Measurements from ENCODE around the gene C14orf180. TPM values are rescaled to one million over a fixed set of nuclear protein-coding genes. Genes with fewer than 3 reads are reported as not detected.
"Not testable (repeated sequence)": the region's sequence is repeated elsewhere in the genome, so short reads cannot be mapped to it uniquely, and the experiment has no call there.

C14orf180 gene
- total and polyA plus RNA-seq, 2 donors (not counting 1 experiment from before 2014, with no cell fraction given) = not detected

GRCh38 chr14:104577426-104577825 lies 2.1 kb upstream of the C14orf180 start:
- no peaks in the 10 kb centered on the region for H3K4me1 ChIP-seq (ENCODE audit: control insufficient read depth, extremely low read depth, insufficient read depth, low read length)
- H3K36me3 ChIP-seq (ENCODE audit: control insufficient read depth, insufficient read depth, low read length) = no peaks in the 10 kb centered on the region
- no peak overlapping the region for H2AFZ ChIP-seq (ENCODE audit: low read length)
- TF ChIP-seq EZH2 (IDR thresholded peaks at IDR 0.05; ENCODE audit: low read length, missing control alignments) = no peak
- TF ChIP-seq, protein P1, sequence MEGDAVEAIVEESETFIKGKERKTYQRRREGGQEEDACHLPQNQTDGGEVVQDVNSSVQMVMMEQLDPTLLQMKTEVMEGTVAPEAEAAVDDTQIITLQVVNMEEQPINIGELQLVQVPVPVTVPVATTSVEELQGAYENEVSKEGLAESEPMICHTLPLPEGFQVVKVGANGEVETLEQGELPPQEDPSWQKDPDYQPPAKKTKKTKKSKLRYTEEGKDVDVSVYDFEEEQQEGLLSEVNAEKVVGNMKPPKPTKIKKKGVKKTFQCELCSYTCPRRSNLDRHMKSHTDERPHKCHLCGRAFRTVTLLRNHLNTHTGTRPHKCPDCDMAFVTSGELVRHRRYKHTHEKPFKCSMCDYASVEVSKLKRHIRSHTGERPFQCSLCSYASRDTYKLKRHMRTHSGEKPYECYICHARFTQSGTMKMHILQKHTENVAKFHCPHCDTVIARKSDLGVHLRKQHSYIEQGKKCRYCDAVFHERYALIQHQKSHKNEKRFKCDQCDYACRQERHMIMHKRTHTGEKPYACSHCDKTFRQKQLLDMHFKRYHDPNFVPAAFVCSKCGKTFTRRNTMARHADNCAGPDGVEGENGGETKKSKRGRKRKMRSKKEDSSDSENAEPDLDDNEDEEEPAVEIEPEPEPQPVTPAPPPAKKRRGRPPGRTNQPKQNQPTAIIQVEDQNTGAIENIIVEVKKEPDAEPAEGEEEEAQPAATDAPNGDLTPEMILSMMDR (conservative IDR thresholded peaks at IDR 0.05 in 1 of 2, IDR thresholded peaks at IDR 0.05 in 1 of 2; ENCODE audit: low read depth in 1 of 2, low read length in 2 of 2) = no peak
- H3K27ac ChIP-seq (ENCODE audit: insufficient read depth, low read length) = no peak overlapping the region
- H3K9ac ChIP-seq (ENCODE audit: insufficient read depth, low read length) = no peak overlapping the region
- no peaks in the 10 kb centered on the region for H4K20me1 ChIP-seq (ENCODE audit: control insufficient read depth, extremely low read depth, insufficient read depth, low read length)
- DNase-seq (ENCODE audit: low read depth in 2 of 2) = no peak
- H3K4me2 ChIP-seq (ENCODE audit: extremely low read depth, insufficient read depth, low read length) = no peak overlapping the region
- no peaks in the 10 kb centered on the region for H3K27me3 ChIP-seq (ENCODE audit: control insufficient read depth, insufficient read depth, low read length)
- no peaks in the 10 kb centered on the region for H3K79me2 ChIP-seq (ENCODE audit: control insufficient read depth, insufficient read depth, low read length)
- H3K9me3 ChIP-seq (ENCODE audit: control insufficient read depth, insufficient read depth, low read depth, low read length) = no peaks in the 10 kb centered on the region
- H3K4me3 ChIP-seq (replicated peaks in 1 of 4; ENCODE audit: control extremely low read depth in 1 of 4, insufficient read depth in 1 of 4, low read depth in 3 of 4, low read length in 4 of 4) = no peak overlapping the region

DNA sequence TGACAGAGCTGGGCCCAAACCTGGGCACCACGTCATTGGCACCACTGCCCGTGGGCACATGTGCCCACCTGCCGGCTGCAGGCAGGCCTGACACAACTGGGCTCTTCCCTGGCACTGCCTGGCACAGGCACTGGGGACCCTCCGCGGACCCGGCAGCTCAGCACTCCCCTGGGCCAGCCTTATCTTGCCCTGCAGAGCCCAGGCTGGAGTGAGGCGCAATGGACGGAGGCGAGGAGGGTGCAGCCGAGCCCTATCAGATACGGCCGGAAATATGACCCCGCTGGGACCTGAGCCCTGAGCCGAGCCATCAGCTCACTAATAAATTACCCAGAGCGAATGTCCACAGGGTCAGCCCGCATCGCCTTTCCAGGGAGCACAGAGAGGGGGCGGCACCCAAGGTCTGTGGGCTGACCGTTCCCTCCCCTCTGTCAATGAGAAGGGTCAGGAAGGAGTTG lies 1.7 kb upstream of the C14orf180 start:
- no peaks in the 10 kb centered on the region for H3K27me3 ChIP-seq (ENCODE audit: control insufficient read depth, insufficient read depth, low read length)
- no peak overlapping the region for H3K27ac ChIP-seq (ENCODE audit: insufficient read depth, low read length)
- no peaks in the 10 kb centered on the region for H3K79me2 ChIP-seq (ENCODE audit: control insufficient read depth, insufficient read depth, low read length)
- H3K9me3 ChIP-seq (ENCODE audit: control insufficient read depth, insufficient read depth, low read depth, low read length) = no peaks in the 10 kb centered on the region
- no peaks in the 10 kb centered on the region for H3K36me3 ChIP-seq (ENCODE audit: control insufficient read depth, insufficient read depth, low read length)
- DNase-seq (ENCODE audit: low read depth in 2 of 2) = no peak
- H3K4me1 ChIP-seq (ENCODE audit: control insufficient read depth, extremely low read depth, insufficient read depth, low read length) = no peaks in the 10 kb centered on the region
- no peak overlapping the region for H3K9ac ChIP-seq (ENCODE audit: insufficient read depth, low read length)
- no peaks in the 10 kb centered on the region for H4K20me1 ChIP-seq (ENCODE audit: control insufficient read depth, extremely low read depth, insufficient read depth, low read length)
- H3K4me3 ChIP-seq (replicated peaks in 1 of 4; ENCODE audit: control extremely low read depth in 1 of 4, insufficient read depth in 1 of 4, low read depth in 3 of 4, low read length in 4 of 4) = no peak overlapping the region
- no peak overlapping the region for H2AFZ ChIP-seq (ENCODE audit: low read length)
- no peak overlapping the region for H3K4me2 ChIP-seq (ENCODE audit: extremely low read depth, insufficient read depth, low read length)
- TF ChIP-seq, protein P1 (conservative IDR thresholded peaks at IDR 0.05 in 1 of 2, IDR thresholded peaks at IDR 0.05 in 1 of 2; ENCODE audit: low read depth in 1 of 2, low read length in 2 of 2) = no peak
- TF ChIP-seq EZH2 (IDR thresholded peaks at IDR 0.05; ENCODE audit: low read length, missing control alignments) = no peak

GRCh38 chr14:104578321-104578720 lies 1.2 kb upstream of the C14orf180 start:
- Histone ChIP-seq H3K4me3 (replicated peaks in 1 of 4; ENCODE audit: control extremely low read depth in 1 of 4, insufficient read depth in 1 of 4, low read depth in 3 of 4, low read length in 4 of 4) (no peak overlapping the region), H3K4me2 (ENCODE audit: extremely low read depth, insufficient read depth, low read length) (no peak overlapping the region), H4K20me1 (ENCODE audit: control insufficient read depth, extremely low read depth, insufficient read depth, low read length) (no peaks in the 10 kb centered on the region), H2AFZ (ENCODE audit: low read length) (no peak overlapping the region), H3K4me1 (ENCODE audit: control insufficient read depth, extremely low read depth, insufficient read depth, low read length) (no peaks in the 10 kb centered on the region), H3K79me2 (ENCODE audit: control insufficient read depth, insufficient read depth, low read length) (no peaks in the 10 kb centered on the region), H3K9ac (ENCODE audit: insufficient read depth, low read length) (no peak overlapping the region), H3K9me3 (ENCODE audit: control insufficient read depth, insufficient read depth, low read depth, low read length) (no peaks in the 10 kb centered on the region), H3K36me3 (ENCODE audit: control insufficient read depth, insufficient read depth, low read length) (no peaks in the 10 kb centered on the region), H3K27ac (ENCODE audit: insufficient read depth, low read length) (no peak overlapping the region), H3K27me3 (ENCODE audit: control insufficient read depth, insufficient read depth, low read length) (no peaks in the 10 kb centered on the region)
- DNase-seq (ENCODE audit: low read depth in 2 of 2) = no peak
- TF ChIP-seq EZH2 (IDR thresholded peaks at IDR 0.05; ENCODE audit: low read length, missing control alignments) = no peak

GRCh38 chr14:104579939-104580338 lies 375 bp downstream of the C14orf180 start:
- not testable (repeated sequence) for H2AFZ ChIP-seq (ENCODE audit: low read length); DNase-seq (ENCODE audit: low read depth in 2 of 2); H3K27ac ChIP-seq (ENCODE audit: insufficient read depth, low read length); H3K36me3 ChIP-seq (ENCODE audit: control insufficient read depth, insufficient read depth, low read length); H3K4me3 ChIP-seq (replicated peaks in 1 of 4; ENCODE audit: control extremely low read depth in 1 of 4, insufficient read depth in 1 of 4, low read depth in 3 of 4, low read length in 4 of 4); H3K79me2 ChIP-seq (ENCODE audit: control insufficient read depth, insufficient read depth, low read length); H3K4me2 ChIP-seq (ENCODE audit: extremely low read depth, insufficient read depth, low read length); H3K27me3 ChIP-seq (ENCODE audit: control insufficient read depth, insufficient read depth, low read length); H3K9ac ChIP-seq (ENCODE audit: insufficient read depth, low read length); H3K4me1 ChIP-seq (ENCODE audit: control insufficient read depth, extremely low read depth, insufficient read depth, low read length); H4K20me1 ChIP-seq (ENCODE audit: control insufficient read depth, extremely low read depth, insufficient read depth, low read length); H3K9me3 ChIP-seq (ENCODE audit: control insufficient read depth, insufficient read depth, low read depth, low read length)
